HG03196 (cell line): ENCODE data around the gene LTBP1.

Experiments used
- ATAC-seq: cut with Tn5 transposase; IDR thresholded peaks from one replicate; pipeline ENCODE4 v1.9.1; 2021; ENCODE audit not compliant: unreplicated experiment

The LTBP1 gene

DNA sequence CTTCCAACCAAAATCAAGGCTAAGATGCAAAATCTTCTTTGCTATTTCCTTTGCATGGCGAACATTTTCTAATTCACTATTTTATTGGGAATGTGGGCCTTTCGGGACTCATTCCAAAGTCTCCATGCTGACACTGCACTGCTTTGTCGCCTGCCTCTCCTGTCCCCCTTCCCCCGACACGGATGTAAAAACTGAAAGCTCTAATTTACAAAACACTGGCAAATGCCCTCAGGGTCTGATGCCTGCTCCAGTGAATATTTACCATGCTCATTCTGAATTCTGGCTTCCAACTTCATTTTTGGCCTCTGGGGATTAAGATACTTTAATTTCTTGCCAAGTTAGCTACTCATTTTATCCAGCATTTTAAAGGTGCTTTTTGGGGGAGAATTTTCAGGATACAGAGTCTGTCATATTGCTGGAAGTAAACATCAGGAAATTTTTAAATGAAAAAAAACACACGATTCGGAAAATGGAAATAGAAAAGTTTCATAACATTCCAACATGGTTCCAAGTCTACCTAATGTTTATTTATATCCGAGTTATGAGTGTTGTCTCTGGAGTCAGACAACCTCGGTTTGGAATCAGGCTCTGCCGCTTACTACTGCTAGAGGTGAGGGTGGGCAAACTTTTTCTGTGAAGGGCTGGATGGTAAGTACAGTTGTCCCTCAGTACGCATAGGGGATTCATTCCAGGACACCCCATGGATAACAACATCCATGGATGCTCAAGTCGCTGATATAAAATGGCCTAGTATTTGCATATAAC, 14.6 kb upstream of the LTBP1 start:
- no peak for ATAC-seq

DNA sequence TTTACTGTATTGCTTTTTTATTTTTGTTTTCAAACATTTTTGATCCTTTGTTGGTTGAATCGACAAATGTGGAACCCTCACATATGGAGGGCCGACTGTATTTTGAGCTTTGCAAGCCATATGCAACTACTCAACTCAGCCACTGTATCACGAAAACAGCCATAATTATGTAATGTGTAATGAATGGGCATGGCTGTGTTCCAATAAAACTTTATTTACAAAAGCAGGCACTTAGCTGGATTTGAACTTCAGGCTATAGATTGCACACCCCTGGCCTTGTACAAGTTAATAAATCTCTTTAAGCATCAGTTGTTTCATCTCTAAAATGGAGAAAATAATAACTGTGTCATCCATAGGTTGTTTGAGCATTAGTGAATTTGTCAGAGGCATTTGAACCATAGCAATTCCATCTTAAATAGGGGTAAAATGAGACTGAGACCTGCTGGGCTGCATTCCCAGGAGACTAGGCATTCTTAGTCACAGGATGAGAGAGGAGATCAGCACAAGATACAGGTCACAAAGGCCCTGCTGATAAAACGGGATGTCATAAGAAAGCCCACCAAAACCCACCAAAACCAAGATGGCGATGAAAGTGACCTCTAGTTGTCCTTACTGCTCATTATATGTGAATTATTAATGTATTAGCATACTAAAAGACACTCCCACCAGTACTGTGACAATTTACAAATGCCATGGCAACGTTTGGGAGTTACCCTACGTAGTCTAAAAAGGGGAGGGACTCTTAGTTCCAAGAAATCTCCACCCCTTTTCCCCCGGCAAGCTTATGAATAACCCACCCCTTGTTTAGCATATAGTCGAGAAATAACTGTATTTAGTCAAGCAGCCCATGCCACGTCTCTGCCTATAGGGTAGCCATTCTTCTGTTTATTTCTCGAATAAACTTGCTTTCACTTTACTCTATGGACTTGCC, 13.7 kb upstream of the LTBP1 start:
- no peak for ATAC-seq

DNA sequence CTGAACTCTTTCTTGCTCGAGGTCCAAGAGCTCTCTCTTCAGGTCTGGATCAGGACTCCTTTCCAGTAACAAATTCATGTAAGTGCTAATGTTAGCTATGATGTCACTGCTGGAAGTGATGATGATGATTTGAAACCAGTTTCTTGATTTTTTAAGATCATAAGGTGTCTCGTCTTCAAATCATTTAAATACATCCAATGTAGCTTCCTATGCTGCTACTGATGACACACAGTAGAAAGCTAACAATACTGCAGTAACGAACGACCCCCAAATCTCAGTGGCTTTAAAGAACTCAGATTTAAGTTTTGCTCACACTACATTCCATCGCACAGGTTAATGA, 13.0 kb upstream of the LTBP1 start:
- ATAC-seq = no peak

DNA sequence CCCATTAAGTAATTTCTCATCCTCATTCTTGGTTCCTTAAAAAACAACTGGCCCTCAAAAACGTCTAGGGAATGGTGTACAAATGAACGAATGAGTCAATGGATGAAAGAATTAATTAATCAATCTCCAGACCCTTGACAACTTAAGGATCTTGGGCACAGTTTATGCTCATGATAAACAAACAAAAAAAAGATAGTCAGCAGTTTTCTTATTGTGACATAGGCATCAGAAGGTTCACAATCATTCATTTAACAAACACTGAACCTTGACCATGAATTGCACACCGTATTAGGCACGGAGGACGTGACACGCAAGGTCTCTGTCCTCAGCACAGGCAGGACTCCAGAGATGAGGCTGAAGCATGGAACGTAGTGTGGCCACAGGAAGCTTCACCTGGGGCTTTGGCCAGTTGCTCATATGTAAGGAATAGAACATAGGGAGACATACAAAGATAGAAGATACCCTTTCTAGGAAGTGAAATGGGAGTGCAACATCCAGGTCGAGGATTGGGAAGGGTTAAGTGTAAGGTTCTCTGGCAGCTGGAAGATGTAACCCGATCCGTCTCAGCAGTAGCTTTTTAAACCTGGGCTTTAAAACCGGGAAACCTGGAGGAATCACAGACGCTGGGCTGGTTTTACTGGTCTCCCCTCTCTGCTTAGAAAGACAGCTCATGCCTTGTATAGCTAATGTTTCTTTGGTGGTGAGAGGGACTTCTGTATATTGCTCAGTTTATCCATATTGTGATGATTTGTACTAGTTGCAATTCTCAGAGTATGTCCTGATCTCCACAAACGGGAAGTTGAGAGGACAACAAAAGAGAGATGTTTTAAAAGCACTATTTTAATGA, 8.9 kb upstream of the LTBP1 start:
- no peak for ATAC-seq

DNA sequence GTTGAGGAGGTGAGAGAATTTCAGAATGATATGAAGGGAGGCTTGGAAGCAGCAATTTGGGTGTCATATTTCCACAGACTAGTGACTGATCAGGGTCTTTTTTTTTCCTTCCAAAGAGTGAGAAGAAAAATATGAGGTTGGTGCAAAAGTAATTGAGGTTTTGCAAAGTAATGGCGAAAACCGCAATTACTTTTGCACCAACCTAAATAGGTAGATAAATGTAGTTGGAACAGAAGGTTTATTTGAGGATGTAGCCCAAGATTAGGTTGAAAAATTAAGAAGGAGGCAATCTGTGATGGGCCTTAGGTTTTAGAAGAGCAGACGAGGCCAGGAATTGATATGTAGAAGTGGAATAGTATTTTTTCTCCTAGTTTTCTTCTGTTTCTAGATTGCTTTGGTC, 7.8 kb upstream of the LTBP1 start:
- ATAC-seq = no peak

DNA sequence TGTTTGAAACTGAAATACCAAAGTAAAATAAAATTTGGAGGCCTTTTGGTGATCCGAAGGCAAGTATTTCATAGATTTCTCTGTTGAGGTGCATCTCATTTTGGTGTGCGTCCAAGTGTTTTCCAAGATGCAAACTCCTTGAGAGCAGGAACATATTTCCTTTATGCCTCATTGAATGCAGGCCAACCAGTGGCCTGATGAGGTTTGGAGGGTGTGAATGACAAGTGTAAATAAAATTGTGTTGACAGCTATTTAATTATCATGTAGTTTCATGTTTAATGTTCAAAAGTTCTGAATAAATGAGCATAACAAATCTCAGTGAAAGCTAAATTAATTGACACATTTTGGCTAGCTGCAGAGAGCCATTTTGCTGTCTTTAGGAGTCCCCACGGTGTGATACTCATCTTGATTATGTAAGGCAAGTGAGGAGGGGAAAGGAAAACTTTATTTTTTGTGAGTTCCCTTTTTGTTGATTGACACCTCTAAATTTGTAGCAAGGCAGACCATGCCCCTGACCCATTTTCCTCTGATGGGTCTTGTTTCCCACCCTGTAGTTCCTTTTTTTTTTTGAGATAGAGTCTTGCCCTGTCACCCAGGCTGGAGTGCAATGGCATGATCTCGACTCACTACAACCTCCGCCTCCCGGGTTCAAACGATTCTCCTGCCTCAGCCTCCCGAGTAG, 6.3 kb upstream of the LTBP1 start:
- no peak for ATAC-seq

DNA sequence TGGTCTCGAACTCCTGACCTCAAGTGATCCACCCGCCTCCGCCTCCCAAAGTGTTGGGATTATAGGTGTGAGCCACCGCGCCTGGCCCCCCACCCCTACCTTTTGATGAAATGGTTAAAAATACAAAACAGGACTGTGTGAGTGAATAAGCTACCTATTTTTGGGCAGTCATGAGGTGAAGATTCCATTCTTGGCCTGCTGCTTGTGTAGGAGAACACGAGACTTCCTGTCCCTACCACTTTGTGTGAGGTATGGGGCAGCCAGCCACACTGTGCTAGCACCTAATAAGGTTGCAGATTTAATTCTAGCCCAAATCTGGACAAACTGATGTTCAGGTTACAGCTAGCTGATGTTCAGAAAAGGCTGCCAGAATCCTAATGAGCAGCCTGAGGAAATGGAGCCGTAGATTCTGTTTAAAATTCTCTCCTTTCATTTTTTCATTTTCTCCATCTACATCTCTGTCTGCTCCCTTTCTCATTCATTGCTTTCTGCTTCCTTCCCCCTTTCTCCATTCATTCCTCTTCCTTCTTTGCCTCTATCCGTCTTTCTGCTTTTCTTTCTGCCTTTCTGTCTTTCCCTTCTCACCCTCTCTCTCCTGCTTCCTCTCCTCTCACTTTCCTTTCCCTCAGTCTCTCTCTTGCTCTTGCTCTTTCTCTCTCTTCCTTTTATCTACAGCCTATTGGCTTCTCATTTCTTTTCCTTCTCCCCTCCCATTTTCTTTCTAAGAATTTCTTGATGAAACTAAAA, 4.6 kb upstream of the LTBP1 start:
- no peak for ATAC-seq

DNA sequence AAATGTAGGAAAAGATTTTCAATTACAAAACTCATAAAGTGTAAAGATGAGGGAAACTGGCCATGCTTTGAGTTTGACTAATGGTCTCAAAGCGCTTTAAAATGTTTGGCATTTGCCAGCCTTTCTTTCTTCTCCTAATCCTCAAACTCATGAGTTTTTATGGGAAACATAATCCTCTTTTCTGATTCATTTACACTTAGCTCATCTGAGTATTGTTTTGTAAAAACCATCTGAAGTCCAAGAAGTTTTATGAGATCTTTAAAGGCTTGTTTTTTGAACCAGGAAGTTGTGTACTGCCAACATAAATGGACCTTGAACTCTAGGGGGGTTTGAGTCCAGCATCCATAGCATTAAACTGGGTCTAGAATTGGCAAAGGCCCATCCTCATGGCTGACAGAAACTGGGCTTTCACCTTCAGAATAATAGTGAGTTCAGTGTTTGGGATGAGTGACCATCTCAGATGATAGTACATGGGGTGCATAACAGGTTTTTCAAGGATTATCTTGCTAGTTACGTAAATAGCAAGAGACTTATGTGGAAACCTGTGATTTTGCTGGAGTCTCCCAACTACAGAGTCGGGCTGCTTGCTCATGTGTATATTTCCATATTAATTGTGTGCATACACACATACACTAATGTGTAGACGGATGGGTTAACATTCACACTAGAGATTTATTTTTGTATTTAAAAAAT, 3.8 kb upstream of the LTBP1 start:
- ATAC-seq = no peak

DNA sequence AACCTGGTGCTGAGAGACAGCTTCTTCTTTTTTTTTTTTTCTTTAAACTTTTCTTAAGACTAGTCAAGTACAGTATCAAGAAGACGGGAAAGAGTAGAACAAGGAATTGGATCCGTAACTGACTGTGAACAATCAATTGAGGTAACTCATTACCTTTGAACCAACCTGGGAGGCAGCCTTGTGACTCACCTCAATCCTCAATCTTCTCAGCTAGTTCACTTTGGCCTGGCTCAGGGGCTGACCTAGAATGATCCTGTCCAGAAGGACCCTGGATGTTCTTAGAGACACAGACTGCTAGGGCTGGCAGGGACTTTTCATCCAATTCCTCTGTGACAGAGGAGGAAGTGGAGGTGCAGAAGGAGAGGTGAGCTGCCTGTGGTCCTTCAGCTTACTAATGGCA, 1.5 kb upstream of the LTBP1 start:
- no peak for ATAC-seq

DNA sequence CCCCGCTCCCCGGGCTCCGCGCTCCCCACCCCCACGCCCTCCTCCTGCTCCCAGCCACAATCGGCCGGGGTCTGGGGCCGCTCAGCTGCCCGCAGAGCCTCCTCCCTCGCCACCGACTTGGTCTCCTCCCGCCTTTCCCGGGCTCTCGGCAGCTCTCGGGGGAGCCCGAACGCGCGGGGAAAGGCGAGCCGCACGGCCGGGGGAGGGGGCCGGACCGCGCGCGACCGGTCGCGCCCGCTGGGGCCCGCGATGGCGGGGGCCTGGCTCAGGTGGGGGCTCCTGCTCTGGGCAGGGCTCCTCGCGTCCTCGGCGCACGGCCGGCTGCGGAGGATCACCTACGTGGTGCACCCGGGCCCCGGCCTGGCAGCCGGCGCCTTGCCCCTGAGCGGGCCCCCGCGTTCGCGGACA, 327 bp downstream of the LTBP1 start:
- peak; percentile 19 for ATAC-seq

DNA sequence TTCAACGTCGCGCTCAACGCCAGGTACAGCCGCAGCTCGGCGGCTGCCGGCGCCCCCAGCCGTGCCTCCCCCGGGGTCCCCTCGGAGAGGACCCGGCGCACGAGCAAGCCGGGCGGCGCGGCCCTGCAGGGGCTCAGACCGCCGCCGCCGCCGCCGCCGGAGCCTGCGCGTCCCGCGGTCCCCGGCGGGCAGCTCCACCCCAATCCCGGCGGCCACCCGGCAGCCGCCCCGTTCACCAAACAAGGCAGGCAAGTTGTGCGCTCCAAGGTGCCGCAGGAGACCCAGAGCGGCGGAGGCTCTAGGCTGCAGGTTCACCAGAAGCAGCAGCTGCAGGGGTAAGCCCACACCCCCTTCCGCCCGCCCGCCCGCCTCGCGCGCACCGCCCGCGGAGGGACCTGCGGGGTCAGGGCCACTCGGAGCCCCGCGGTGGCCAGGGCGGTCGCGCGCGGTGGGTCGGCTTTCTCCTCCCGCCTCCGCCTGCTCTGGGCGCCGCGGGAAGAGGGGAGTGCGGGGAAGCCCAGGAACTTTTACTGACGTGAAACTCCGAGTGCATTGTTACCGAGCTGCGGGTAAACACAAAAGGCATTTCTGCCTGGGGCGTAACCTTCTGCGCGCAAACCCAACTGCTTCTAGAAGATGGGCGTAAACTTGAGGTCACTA, 861 bp downstream of the LTBP1 start:
- peak; percentile 37 for ATAC-seq

DNA sequence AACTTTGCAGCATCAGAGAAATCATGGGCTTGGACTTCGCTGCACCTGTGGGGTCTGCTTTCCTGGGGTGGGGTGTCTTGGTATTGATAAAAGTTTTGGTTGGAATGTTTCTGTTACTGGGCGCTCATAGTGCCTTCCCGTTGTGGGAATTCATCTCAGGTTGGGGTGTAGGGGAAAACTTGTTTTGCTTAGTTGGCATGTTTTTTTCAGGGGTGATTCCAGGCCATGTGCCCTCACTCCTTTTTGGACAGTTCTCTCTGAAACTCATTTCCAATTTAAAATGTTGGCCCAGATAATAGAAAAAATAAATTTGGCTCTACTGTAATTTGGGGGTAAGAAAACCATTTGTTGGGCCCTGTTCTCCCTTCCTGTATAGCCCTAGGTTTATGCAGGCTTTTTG, 1.5 kb downstream of the LTBP1 start:
- ATAC-seq = no peak

DNA sequence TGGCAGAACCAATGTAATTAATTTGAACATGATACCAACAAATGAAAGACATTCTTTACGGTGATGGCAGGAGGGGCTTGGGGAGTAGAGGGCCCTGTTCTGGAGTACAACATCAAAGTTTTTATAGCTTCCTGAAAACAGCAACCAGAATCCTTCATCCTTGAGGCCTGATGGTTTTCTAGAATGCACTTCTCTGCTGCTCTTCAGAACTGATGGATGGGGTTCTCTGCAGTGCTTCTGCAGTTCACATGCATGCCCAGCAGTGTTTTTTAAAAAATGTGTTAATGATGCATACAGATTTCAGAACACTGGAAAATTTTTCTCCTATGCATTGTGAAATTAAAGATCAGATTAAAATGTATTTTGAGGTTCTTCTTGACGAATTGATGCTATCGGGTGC, 2.5 kb downstream of the LTBP1 start:
- ATAC-seq = no peak

DNA sequence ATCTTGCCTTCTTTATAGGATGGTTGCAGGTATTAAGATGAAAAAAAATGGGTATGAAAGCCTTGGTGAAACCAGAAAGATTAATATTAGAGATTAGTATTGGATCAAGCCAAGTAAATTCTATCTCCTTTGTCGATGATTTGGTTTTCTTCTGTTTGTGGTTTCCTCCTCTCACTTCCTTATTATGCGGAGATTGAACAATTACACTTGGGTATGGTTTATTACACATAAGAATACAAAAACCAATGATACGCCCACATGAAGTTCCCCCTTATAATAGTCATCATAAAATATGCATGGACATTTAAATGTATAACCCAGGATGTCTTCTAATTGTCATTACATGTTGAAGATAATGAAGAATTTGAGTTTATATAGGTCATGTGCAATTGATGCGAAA, 4.9 kb downstream of the LTBP1 start:
- ATAC-seq = no peak

DNA sequence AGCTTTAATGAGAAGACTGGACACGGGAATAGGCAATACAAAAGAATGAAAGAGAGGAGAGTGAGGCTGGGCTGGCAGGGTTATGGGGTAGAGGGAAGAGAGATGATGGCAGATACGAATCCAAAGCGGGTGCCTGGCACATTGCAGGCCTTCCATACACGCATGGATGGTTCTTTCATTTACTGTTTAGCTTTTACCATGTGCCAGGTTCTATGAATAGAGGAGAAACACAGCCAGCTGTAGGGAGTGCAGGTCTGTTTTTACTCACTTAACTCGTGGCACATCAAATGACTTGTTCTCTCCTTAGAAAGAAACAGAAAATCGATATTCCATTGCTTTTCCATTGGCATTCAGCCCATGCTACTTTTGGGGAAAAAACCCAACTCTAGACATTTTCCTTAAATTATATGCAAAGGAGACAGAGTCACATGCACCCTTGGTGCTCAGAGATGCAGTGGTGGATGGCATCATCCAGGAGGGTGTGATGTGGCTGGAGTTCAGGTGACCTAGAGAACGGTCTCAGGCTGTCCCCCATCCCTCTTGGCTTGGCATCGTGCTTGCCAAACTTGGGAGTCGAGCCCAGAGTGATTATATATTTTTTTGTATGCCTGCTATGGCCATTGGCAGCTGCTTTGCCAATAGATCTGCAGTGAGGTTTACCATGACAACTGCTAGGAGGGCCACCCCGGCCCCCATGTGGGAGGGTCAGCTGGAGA, 6.2 kb downstream of the LTBP1 start:
- no peak for ATAC-seq

DNA sequence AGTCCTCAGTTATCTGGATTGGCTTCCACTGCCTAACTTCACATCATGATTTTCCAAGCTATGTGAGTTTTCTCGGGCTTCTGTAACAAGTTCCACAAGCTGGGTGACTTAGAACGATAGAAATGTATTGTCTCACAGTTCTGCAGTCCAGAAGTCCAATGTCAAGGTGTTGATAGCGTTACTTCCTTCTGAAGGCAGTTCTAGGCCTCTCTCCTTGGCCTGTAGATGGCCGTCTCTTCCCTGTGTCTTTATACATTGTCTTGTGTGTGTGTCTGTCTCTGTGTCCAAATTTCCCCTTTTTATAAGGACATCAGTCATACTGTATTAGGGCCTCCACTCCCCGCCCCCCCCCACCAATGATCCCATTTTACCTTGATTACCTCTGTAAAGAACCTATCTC, 7.5 kb downstream of the LTBP1 start:
- ATAC-seq = no peak

DNA sequence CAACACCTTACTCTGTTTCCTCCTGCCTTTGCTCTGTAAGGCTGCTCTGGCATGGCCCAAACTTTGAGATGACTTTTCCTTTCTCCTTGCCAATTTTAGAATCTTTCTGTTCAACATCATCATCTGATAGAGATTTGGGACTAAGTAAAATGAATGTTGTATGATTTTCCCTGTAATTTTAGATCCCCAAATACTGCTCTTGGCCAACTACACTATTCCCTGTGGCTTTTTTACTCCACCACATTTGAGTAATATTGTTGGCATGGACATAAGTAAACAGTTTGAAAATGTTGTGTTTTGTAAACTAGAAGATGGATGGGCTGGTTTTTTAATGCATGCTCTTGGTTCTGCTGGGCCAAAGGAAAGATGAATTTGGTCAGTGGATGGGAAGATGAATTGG, 12.1 kb downstream of the LTBP1 start:
- no peak for ATAC-seq

DNA sequence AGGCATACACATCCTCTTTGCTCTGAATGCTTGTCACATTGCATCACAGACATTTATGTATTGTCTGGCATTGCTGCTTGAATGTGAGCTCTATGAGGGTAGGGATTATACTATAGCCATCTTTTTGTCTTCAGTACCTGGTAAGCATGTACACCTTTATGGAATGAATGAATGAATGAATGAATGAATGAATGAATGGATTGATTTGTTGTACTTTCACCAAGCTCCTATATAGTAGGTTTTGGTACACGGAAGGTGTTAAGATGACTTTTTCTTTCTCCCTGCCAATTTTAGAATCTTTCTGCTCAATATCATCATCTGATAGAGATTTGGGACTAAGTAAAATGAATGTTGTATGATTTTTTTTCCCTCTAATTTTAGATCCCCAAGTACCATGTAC, 13.5 kb downstream of the LTBP1 start:
- ATAC-seq = no peak
